Head of caudate nucleus (tissue), 42 donors: ENCODE data around the gene PLCB1.
"Not testable (repeated sequence)": the region's sequence is repeated elsewhere in the genome, so short reads cannot be mapped to it uniquely, and the experiment has no call there.

ENCODE experiments used
- DNase-seq, 42 donors: peaks; one replicate each; pipeline versions ENCODE4 v3.0.0 to v3.0.0-alpha.2; 2020 to 2021; ENCODE audit warnings: mixed read lengths in 7 of 42
- intact Hi-C: fragments of 100-400 bp; cut with DNase I; formaldehyde crosslinking; loops from one replicate; pipeline ENCODE4 v1.15.0; 2022

Gene PLCB1

GRCh38 chr20:8639112-8639778 is 507.2 kb downstream of the PLCB1 start:
- DNase-seq = no peak
- intact Hi-C loops = no loop called here

DNA sequence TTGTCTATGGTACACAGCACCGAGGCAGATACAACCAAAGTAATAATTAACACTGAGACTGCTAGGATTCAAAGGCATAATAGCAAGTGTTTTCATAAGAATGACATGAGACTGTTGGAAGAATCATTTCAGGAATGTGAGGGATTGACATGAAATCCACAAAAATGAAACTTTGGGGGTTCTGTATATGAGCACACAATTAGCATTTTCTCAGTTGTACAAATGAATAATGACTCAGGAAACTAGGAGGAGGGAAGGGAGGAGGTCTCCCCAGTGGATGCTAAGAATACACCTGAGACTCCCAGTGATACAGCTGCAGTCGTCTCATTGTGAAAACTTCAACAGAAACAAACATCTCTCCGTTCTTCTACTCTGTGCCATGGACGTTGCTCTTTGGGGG is 508.4 kb downstream of the PLCB1 start:
- intact Hi-C loops = no loop called here
- DNase-seq = peak in 2 of 42 donors; percentile 7 to 35

DNA sequence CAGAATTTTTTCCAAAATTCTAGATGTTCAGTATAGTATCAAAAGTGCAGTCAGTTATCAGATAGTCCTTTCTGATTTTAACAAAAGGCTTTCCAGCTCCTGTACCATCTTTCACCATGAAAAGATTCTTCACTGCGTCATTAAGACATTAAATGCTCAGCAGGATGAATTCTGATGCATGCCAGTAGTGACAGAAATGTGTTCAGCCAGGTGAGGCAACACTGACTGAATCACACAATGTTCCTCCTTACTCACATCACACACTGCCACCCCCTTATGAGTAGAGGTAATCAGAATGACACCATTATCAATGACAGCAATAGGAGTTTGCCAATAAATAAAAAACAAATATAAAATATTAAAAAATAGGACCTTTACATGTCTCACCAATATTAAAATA is 510.2 kb downstream of the PLCB1 start:
- intact Hi-C loops = no loop called here
- peak in 26 of 42 donors; percentile 13 to 78 (median 42) for DNase-seq

DNA sequence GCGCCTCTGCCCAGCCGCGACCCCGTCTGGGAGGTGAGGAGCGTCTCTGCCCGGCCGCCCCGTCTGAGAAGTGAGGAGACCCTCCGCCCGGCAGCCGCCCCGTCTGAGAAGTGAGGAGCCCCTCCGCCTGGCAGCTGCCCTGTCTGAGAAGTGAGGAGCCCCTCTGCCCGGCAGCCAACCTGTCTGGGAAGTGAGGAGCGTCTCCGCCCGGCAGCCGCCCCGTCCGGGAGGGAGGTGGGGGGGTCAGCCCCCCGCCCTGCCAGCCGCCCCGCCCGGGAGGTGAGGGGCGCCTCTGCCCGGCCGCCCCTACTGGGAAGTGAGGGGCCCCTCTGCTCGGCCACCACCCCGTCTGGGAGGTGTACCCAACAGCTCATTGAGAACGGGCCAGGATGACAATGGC is 512.4 kb downstream of the PLCB1 start:
- DNase-seq, intact Hi-C loops: not testable (repeated sequence)

DNA sequence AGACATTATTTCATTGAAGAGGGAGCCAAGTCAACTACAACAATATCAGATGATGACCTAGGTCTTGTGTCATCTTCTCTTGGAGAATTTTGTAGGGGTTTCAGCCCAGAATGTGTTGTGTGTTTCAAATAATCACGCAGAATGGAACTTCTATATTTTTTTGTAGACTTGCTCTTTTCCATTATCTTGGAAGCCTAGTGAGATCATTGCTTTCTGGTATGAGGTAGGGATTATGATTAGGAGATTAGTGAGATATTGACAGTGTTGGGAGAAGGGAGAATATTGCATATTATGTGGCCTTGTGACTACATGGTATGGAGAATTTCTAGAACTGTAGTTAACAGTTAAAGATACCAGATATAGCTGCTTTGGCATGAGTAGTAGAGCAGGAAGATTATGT is 513.3 kb downstream of the PLCB1 start:
- DNase-seq = no peak
- intact Hi-C loops = no loop called here

GRCh38 chr20:8646033-8646441 is 514.0 kb downstream of the PLCB1 start:
- DNase-seq = no peak
- intact Hi-C loops = no loop called here

- intact Hi-C loops = no loop called here
- DNase-seq = no peak
These were observed 514.6 kb downstream of the PLCB1 start for GRCh38 chr20:8646716-8647115.

GRCh38 chr20:8647961-8648441 is 515.9 kb downstream of the PLCB1 start:
- DNase-seq = peak in 31 of 42 donors; percentile 3 to 70 (median 32)
- intact Hi-C loops = no loop called here

- no peak for DNase-seq
- intact Hi-C loops = no loop called here
These were observed 516.4 kb downstream of the PLCB1 start for GRCh38 chr20:8648466-8648865.

DNA sequence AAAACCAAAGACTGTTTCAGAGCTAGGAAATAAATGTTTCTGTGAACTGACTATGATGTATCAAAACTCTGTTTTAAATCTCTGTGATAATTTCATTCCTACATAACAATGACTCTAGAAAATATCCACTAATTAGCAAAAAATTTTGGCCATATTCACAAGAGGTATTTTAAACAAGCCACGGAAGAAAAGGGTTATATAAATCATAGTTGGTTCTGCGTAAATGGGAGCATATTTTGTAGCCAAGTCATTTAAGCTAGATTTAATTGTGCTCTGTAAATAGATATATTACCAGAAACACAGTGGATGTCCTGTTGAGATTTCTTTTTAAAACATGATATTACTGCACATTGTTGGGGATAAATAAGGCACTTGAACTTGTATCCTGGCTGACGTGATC is 520.3 kb downstream of the PLCB1 start:
- intact Hi-C loops = no loop called here
- no peak for DNase-seq

DNA sequence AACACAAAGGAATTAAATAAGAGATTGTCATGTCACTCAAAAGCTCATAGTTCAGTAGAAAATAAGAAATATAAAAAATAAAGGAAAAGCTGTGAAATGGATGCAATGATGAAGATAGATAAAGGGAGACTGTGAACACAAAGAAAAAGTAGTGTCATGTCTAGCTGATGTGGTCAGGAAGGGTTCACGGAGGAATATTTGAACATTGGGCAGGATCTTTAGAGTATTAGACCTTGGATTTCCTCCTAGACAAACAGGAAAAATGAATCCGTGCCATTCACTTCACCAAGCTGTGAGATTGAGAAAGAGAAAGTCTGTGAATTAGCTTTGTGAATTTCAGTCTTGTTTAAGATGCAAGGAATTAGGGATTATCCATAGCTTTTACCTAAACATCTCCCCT is 522.4 kb downstream of the PLCB1 start:
- intact Hi-C loops = no loop called here
- no peak for DNase-seq

- intact Hi-C loops = no loop called here
- DNase-seq = no peak
These were observed 524.3 kb downstream of the PLCB1 start for GRCh38 chr20:8656335-8656734.

DNA sequence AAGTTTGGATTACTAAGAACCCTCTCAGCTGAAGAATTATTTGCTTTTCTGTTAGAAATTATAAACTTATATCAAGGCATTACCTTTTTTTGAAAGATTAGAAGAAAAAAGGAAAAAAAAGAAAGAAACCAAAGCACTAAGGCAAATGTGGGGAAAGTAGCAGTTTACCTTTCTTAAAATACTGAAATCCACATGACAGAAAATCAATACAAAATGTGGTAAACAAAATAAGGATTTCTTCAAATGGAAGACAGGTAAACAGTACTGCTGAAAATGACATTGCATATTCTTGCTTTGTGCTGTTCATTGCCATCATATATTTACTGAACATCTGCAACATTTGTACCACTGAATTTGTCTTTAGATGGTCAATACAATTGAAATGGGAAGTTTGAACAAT is 525.6 kb downstream of the PLCB1 start:
- intact Hi-C loops = no loop called here
- no peak for DNase-seq

DNA sequence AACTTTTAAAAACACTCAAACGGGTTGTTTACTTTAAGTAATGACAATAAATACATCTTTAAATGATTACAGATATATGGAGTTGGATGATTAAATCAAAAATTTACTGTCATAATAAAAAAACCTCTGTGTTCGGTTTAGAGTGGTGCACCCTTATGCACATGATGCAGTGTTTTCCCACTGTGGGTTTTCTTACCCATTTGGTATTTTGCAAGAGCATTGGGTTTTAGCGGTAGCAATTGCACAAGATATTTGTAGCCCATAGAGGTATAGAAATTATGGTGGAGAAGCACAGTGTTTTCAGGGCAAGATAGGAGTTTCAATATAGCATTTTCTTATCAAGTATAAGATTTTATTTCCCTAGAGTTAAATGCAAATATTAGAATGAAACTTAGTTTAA is 526.0 kb downstream of the PLCB1 start:
- intact Hi-C loops = no loop called here
- DNase-seq = no peak

DNA sequence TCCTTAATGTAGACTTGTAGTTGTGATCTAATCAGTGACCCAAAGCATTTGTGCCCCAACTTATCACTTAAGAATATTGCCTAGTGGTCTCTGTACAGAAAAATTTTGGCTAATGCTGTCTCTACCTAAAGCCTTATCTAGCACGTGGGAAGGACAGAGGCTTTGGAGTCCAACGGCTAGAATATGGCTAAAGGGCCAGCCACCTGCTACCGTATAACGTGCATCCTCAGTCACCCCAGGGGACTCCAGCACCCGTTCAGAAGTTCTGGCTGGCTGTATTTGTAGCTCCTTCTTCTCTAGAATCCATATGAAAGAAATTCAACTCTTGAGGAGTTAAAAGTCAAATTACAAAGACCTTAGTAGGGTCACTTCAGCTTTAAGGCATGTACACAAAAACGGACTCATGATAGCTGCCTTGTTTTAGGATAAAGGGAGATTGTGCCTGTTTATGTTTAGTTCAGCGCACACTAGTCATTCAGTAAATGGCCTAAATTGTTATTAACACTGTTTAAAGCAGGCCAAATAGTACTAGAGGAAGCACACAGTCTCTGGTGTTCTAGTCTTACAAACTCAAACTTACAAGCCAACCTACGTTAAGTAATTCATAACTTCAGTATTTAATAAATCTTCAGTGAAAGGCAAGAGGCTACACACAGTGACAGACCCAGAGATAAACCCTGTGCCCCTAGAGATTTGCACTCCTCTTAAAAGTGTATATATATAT is 529.3 kb downstream of the PLCB1 start:
- intact Hi-C loops = no loop called here
- DNase-seq = no peak

GRCh38 chr20:8662433-8662954 is 530.4 kb downstream of the PLCB1 start:
- DNase-seq = no peak
- intact Hi-C loops = no loop called here

GRCh38 chr20:8663424-8663823 is 531.4 kb downstream of the PLCB1 start:
- no peak for DNase-seq
- intact Hi-C loops = no loop called here

DNA sequence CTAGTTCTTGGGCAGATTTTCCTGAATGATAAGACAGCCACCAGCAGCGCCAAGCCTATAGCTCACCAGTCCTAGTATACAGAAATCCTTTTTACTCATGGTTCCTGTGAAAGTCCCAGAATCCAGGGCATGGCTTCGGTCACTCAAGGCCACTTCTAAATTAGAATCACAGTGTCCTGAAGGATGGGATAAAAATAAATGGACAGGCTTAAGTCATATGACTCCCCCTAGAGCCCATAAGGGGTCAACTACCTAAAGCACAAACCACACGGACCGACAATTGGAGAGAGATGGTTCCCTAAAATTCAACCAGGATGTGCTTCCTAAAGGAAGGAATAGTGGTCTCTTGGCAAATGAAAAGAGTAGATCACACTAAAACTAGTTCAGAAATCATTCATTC is 532.7 kb downstream of the PLCB1 start:
- intact Hi-C loops = no loop called here
- no peak for DNase-seq

DNA sequence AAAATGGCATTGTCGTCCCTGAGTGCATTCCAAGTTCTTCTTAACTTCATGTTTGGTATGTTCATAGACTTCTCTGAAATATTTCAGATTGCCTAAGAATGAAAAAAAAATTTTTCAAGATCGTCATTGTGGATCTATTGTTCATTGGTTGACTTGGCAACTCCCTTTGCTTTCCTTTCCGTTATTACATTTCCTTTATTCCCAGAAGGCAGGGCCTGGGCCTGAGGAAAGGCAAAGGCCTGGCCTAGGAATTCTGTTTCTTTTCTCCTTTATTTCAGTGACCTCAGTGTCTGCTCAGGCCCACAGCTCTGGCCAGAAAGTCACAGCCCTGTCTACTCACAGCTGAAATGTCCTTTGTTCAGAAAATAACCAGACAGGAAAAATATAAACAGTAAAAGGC is 535.2 kb downstream of the PLCB1 start:
- intact Hi-C loops = no loop called here
- DNase-seq = no peak

DNA sequence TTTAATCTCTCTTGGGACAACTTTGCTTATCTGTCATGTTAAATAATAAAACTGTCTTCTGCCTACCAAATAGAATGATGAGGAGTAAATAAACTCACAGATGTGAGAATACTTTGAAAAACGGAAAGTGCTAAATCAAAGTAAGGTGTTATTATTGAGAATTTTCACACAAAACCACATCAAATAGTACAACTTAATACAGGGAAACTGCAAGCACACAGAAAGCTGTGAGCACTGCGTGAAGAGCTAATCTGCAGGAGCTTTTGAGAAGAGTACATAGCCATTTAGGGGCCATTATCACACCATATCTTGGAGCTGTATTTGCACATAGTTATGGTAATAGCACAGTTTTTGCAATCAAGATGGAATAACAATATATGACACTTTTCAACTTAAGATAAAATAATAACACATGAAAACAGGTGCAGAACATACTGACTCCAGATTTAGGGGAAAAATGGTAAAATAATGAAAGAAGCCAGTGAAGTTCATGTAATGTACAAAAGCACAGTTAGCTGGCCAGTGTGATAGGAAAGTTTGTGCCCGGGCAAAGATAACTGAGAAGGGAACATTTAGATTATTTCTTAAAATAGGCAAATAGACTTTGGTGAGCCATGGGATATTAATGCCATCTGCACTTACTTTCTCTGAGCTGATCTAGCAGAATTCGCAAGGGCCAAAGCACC is 538.3 kb downstream of the PLCB1 start:
- intact Hi-C loops = no loop called here
- DNase-seq = no peak
